Umbilical cord (tissue), 2 donors: ENCODE data around the gene HIGD1B. TPM values are rescaled to one million over a fixed set of nuclear protein-coding genes. Genes with fewer than 3 reads are reported as not detected.

Experiments
- DNase-seq: peaks from one replicate; pipeline ENCODE4 v3.0.0-alpha.2; 2015; ENCODE audit warnings: low spot score
- total RNA-seq: library from RNA; depleted of rRNA; stranded (reverse); fragments of >200 nt; gene quantifications from one replicate; pipeline ENCODE4 v1.2.3, GENCODE V29; 2014; ENCODE audit warnings: low replicate concordance; ENCODE audit not compliant: insufficient read depth

Gene HIGD1B
- total RNA-seq, 1 donor from 2014 or later: not detected

GRCh38 chr17:44837196-44837595 lies 10.5 kb upstream of the HIGD1B start:
- no peak for DNase-seq

GRCh38 chr17:44840274-44840673 lies 7.4 kb upstream of the HIGD1B start:
- no peak for DNase-seq

- no peak for DNase-seq
Observed at GRCh38 chr17:44840936-44841335, 6.7 kb upstream of the HIGD1B start.

GRCh38 chr17:44842748-44843147 lies 4.9 kb upstream of the HIGD1B start:
- DNase-seq: peak; percentile 78

- DNase-seq: peak; percentile 61
Observed at GRCh38 chr17:44844390-44844830, 3.3 kb upstream of the HIGD1B start.

GRCh38 chr17:44846206-44846605 lies 1.5 kb upstream of the HIGD1B start:
- no peak for DNase-seq

- DNase-seq: no peak
Observed at GRCh38 chr17:44848257-44848795, 643 bp downstream of the HIGD1B start.

GRCh38 chr17:44848961-44849489 lies 1.3 kb downstream of the HIGD1B start:
- no peak for DNase-seq

- DNase-seq: no peak
Observed at GRCh38 chr17:44850025-44850424, 2.3 kb downstream of the HIGD1B start.

- no peak for DNase-seq
Observed at GRCh38 chr17:44850612-44851011, 2.9 kb downstream of the HIGD1B start.

- no peak for DNase-seq
Observed at GRCh38 chr17:44854192-44854591, 6.5 kb downstream of the HIGD1B start.

- no peak for DNase-seq
Observed at GRCh38 chr17:44859701-44860100, 12.0 kb downstream of the HIGD1B start.

- no peak for DNase-seq
Observed at GRCh38 chr17:44862278-44862914, 14.7 kb downstream of the HIGD1B start.

GRCh38 chr17:44863061-44863918 lies 15.6 kb downstream of the HIGD1B start:
- no peak for DNase-seq

- no peak for DNase-seq
Observed at GRCh38 chr17:44864831-44865230, 17.1 kb downstream of the HIGD1B start.

GRCh38 chr17:44865231-44865660 lies 17.6 kb downstream of the HIGD1B start:
- DNase-seq: peak; percentile 72

GRCh38 chr17:44865931-44866330 lies 18.2 kb downstream of the HIGD1B start:
- no peak for DNase-seq

- no peak for DNase-seq
Observed at GRCh38 chr17:44867841-44868240, 20.2 kb downstream of the HIGD1B start.

GRCh38 chr17:44871556-44871955 lies 23.9 kb downstream of the HIGD1B start:
- DNase-seq: no peak

- no peak for DNase-seq
Observed at GRCh38 chr17:44872131-44872768, 24.6 kb downstream of the HIGD1B start.

GRCh38 chr17:44875761-44876160 lies 28.1 kb downstream of the HIGD1B start:
- DNase-seq: no peak

- DNase-seq: no peak
Observed at GRCh38 chr17:44877121-44877520, 29.4 kb downstream of the HIGD1B start.
